OCI-LY1 (cell line): ENCODE results near the gene BRD3.

Experiments
- H2AFZ ChIP-seq: fragments of 200-600 bp; sonication (generic), shearing (Covaris generic); 2 replicates; pipeline ENCODE4 v1.6.0; 2014; ENCODE audit warnings: antibody characterized with exemption, mild to moderate bottlenecking, low read length
- H3F3A ChIP-seq: fragments of 200-600 bp; sonication (generic), shearing (Covaris generic); 2 replicates; pipeline ENCODE4 v1.6.0; 2014; ENCODE audit warnings: mild to moderate bottlenecking, antibody characterized with exemption, low read length, moderate library complexity; ENCODE audit not compliant: insufficient read depth
- H3K27ac ChIP-seq: fragments of 200-600 bp; sonication (generic); 2 replicates; pipeline ENCODE4 v1.5.1; 2014; ENCODE audit warnings: low read length, mixed run types, mild to moderate bottlenecking, low read depth; ENCODE audit not compliant: poor library complexity, severe bottlenecking
- H3K27me3 ChIP-seq: fragments of 200-600 bp; sonication (generic); 2 replicates; pipeline ENCODE4 v1.6.0; 2014; ENCODE audit warnings: antibody characterized with exemption, mild to moderate bottlenecking, low read length, moderate library complexity; ENCODE audit not compliant: insufficient read depth
- H3K36me3 ChIP-seq: fragments of 200-600 bp; sonication (generic); 2 replicates; pipeline ENCODE4 v1.6.1; 2014; ENCODE audit warnings: mild to moderate bottlenecking, antibody characterized with exemption, low read length, moderate library complexity, mixed read lengths; ENCODE audit not compliant: insufficient read depth
- H3K4me1 ChIP-seq: fragments of 200-600 bp; sonication (generic); 2 replicates; pipeline ENCODE4 v1.5.1; 2014; ENCODE audit warnings: mild to moderate bottlenecking, low read length, moderate library complexity; ENCODE audit not compliant: insufficient read depth, severe bottlenecking
- H3K4me2 ChIP-seq: fragments of 200-600 bp; sonication (generic), shearing (Covaris generic); 2 replicates; pipeline ENCODE4 v1.6.1; 2014; ENCODE audit warnings: low read length
- H3K4me3 ChIP-seq: fragments of 200-600 bp; sonication (generic); 2 replicates; pipeline ENCODE4 v1.5.1; 2014; ENCODE audit warnings: low read length, low read depth, mild to moderate bottlenecking, mixed read lengths; ENCODE audit not compliant: poor library complexity, severe bottlenecking
- H3K79me2 ChIP-seq: fragments of 200-600 bp; shearing (Covaris generic); 2 replicates; pipeline ENCODE4 v1.6.1; 2016; ENCODE audit warnings: mixed run types, low read length, mixed read lengths; ENCODE audit not compliant: insufficient read depth
- H3K9ac ChIP-seq: fragments of 200-600 bp; sonication (generic), shearing (Covaris generic); 2 replicates; pipeline ENCODE4 v1.6.1; 2014; ENCODE audit warnings: mild to moderate bottlenecking, low read length, mixed read lengths
- H3K9me2 ChIP-seq: fragments of 200-600 bp; sonication (generic), shearing (Covaris generic); 2 replicates; pipeline ENCODE4 v1.6.1; 2014; ENCODE audit warnings: low read depth, mild to moderate bottlenecking, low read length, mixed read lengths
- H3K9me3 ChIP-seq: fragments of 200-600 bp; shearing (Covaris generic); 2 replicates; pipeline ENCODE4 v1.6.1; 2014; ENCODE audit warnings: low read length, mixed read lengths
- H4K20me1 ChIP-seq: fragments of 200-600 bp; sonication (generic), shearing (Covaris generic); 2 replicates; pipeline ENCODE4 v1.6.0; 2016; ENCODE audit warnings: mild to moderate bottlenecking, low read length; ENCODE audit not compliant: insufficient read depth
- CTCF ChIP-seq: fragments of 200-600 bp; sonication (generic), shearing (Covaris generic); IDR thresholded peaks from 2 replicates; pipeline ENCODE4 v1.5.1; 2017; ENCODE audit warnings: mild to moderate bottlenecking, antibody characterized with exemption, low read length, moderate library complexity, mixed read lengths
- EZH2 ChIP-seq: fragments of 200-600 bp; sonication (generic), shearing (Covaris generic); IDR thresholded peaks from 2 replicates; pipeline ENCODE4 v1.8.0; 2017; ENCODE audit warnings: borderline replicate concordance, mixed run types, mild to moderate bottlenecking, antibody characterized with exemption, low read length, moderate library complexity, mixed read lengths

Gene BRD3

GRCh38 chr9:134059661-134060395 lies 8.0 kb downstream of the BRD3 start:
- H3F3A ChIP-seq, result no peaks in the 10 kb centered on the region
- no peaks in the 10 kb centered on the region for H3K36me3 ChIP-seq
- H3K9me3 ChIP-seq, result no peaks in the 10 kb centered on the region
- H3K79me2 ChIP-seq, result no peaks in the 10 kb centered on the region
- no peak overlapping the region for H3K27ac ChIP-seq
- H3K4me1 ChIP-seq, result no peaks in the 10 kb centered on the region
- H3K9me2 ChIP-seq, result no peaks in the 10 kb centered on the region
- no peak overlapping the region for H3K9ac ChIP-seq
- no peak overlapping the region for H2AFZ ChIP-seq
- H3K27me3 ChIP-seq, result peaks cover 4% of the 10 kb centered on the region
- no peak overlapping the region for H3K4me2 ChIP-seq
- TF ChIP-seq CTCF, result peak; percentile 11; the same call in 1 of the 2 replicates
- TF ChIP-seq EZH2, result no peak
- no peak overlapping the region for H3K4me3 ChIP-seq
- no peaks in the 10 kb centered on the region for H4K20me1 ChIP-seq

- Histone ChIP-seq H3K9ac (no peak overlapping the region), H3K4me3 (no peak overlapping the region), H3K27ac (no peak overlapping the region)
Observed at GRCh38 chr9:134059188-134059641, 8.6 kb downstream of the BRD3 start.

GRCh38 chr9:134058716-134059115 lies 9.1 kb downstream of the BRD3 start:
- no peak overlapping the region for H3K4me2 ChIP-seq
- H3K4me3 ChIP-seq, result no peak overlapping the region
- no peaks in the 10 kb centered on the region for H3K79me2 ChIP-seq
- no peaks in the 10 kb centered on the region for H3F3A ChIP-seq
- no peaks in the 10 kb centered on the region for H3K4me1 ChIP-seq
- no peak overlapping the region for H3K9ac ChIP-seq
- peaks cover 4% of the 10 kb centered on the region for H3K27me3 ChIP-seq
- H2AFZ ChIP-seq, result no peak overlapping the region
- TF ChIP-seq CTCF, result no peak
- no peak for TF ChIP-seq EZH2
- no peaks in the 10 kb centered on the region for H4K20me1 ChIP-seq
- H3K27ac ChIP-seq, result no peak overlapping the region
- H3K9me2 ChIP-seq, result no peaks in the 10 kb centered on the region
- no peaks in the 10 kb centered on the region for H3K36me3 ChIP-seq
- H3K9me3 ChIP-seq, result no peaks in the 10 kb centered on the region

More at GRCh38 chr9:134059188-134059641, 8.6 kb downstream of the BRD3 start:
- H3K27me3 ChIP-seq, result peaks cover 4% of the 10 kb centered on the region
- no peak overlapping the region for H2AFZ ChIP-seq
- H3K79me2 ChIP-seq, result no peaks in the 10 kb centered on the region
- H3K9me2 ChIP-seq, result no peaks in the 10 kb centered on the region
- H3K9me3 ChIP-seq, result no peaks in the 10 kb centered on the region
- no peaks in the 10 kb centered on the region for H3K4me1 ChIP-seq
- H3F3A ChIP-seq, result no peaks in the 10 kb centered on the region
- H3K4me2 ChIP-seq, result no peak overlapping the region
- TF ChIP-seq CTCF (no peak), EZH2 (no peak)
- no peaks in the 10 kb centered on the region for H3K36me3 ChIP-seq
- no peaks in the 10 kb centered on the region for H4K20me1 ChIP-seq
